Karpas-422 (cell line): ENCODE measurements around the gene TMEM143. TPM values are rescaled to one million over a fixed set of nuclear protein-coding genes. Genes with fewer than 3 reads are reported as not detected.
"Not testable (repeated sequence)": the region's sequence is repeated elsewhere in the genome, so short reads cannot be mapped to it uniquely, and the experiment has no call there.

Source experiments
- DNase-seq: peaks from one replicate; pipeline ENCODE4 v3.0.0-alpha.2; 2015
- H2AFZ ChIP-seq: fragments of 200-600 bp; sonication (generic); 2 replicates; pipeline ENCODE4 v1.6.1; 2014; ENCODE audit warnings: antibody characterized with exemption, low read length, mixed read lengths
- H3K27ac ChIP-seq: fragments of 200-600 bp; sonication (generic); 2 replicates; pipeline ENCODE4 v1.5.1; 2014; ENCODE audit warnings: mild to moderate bottlenecking, low read length, moderate library complexity
- H3K27me3 ChIP-seq: fragments of 200-600 bp; sonication (generic); 2 replicates; pipeline ENCODE4 v1.6.1; 2014; ENCODE audit warnings: low read length, mixed read lengths
- H3K36me3 ChIP-seq: fragments of 200-600 bp; sonication (generic); 2 replicates; pipeline ENCODE4 v1.6.1; 2014; ENCODE audit warnings: low read length, mixed read lengths; ENCODE audit not compliant: insufficient read depth
- H3K4me1 ChIP-seq: fragments of 200-600 bp; sonication (generic); 2 replicates; pipeline ENCODE4 v1.6.1; 2014; ENCODE audit warnings: mild to moderate bottlenecking, low read length, mixed read lengths
- H3K4me2 ChIP-seq: fragments of 200-600 bp; sonication (generic); 2 replicates; pipeline ENCODE4 v1.6.1; 2014; ENCODE audit warnings: low read length, low read depth, mild to moderate bottlenecking; ENCODE audit not compliant: poor library complexity, severe bottlenecking
- H3K4me3 ChIP-seq: fragments of 200-600 bp; sonication (generic); 2 replicates; pipeline ENCODE4 v1.5.1; 2014; ENCODE audit warnings: mild to moderate bottlenecking, antibody characterized with exemption, low read length, mixed read lengths
- H3K79me2 ChIP-seq: fragments of 200-600 bp; sonication (generic); 2 replicates; pipeline ENCODE4 v1.6.1; 2014; ENCODE audit warnings: mild to moderate bottlenecking, low read length, mixed read lengths
- H3K9ac ChIP-seq: fragments of 200-600 bp; sonication (generic); 2 replicates; pipeline ENCODE4 v1.6.0; 2014; ENCODE audit warnings: low read length
- H3K9me2 ChIP-seq: fragments of 200-600 bp; sonication (generic), shearing (Covaris generic); replicated peaks from 2 replicates; pipeline ENCODE4 v1.6.0; 2014; ENCODE audit warnings: mild to moderate bottlenecking, low read length, moderate library complexity; ENCODE audit not compliant: insufficient read depth
- H3K9me3 ChIP-seq: fragments of 300-700, 200-600 bp; sonication (generic); 2 replicates; pipeline ENCODE4 v1.6.1; 2014; ENCODE audit warnings: low read length, mixed read lengths
- H4K20me1 ChIP-seq: fragments of 200-600 bp; sonication (generic); 2 replicates; pipeline ENCODE4 v1.6.1; 2014; ENCODE audit warnings: mild to moderate bottlenecking, antibody characterized with exemption, low read length, low read depth; ENCODE audit not compliant: insufficient read depth
- total RNA-seq: library from RNA; depleted of rRNA; stranded (reverse); fragments of >200 nt; shearing (Covaris generic); gene quantifications from 2 replicates; pipeline ENCODE4 v1.2.3, GENCODE V29; 2014; ENCODE audit warnings: low replicate concordance

The TMEM143 gene
- total RNA-seq, 1 experiment from 2014 or later, result 7.8 TPM

DNA sequence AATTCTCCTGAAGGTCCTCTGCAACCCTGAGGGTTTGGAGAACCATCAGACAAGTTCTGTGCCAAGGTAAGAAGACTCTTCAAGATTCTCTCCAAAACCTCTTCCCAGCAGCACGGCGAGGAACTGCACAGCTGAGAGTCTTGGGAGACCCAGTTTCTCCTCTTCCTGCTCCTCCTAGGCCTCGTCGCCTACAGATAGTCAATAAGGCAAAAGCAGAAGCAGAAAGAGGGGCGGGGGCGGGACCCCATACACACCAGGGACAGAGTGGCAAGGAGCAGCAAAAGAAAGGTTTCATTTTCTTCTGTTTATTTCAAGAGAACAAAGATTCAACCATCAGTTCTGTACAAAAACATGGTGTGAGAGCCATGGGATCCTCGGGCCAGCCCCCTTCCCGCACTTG lies 18.5 kb upstream of the TMEM143 start:
- H3K36me3 ChIP-seq, result peaks cover 7% of the 10 kb centered on the region

DNA sequence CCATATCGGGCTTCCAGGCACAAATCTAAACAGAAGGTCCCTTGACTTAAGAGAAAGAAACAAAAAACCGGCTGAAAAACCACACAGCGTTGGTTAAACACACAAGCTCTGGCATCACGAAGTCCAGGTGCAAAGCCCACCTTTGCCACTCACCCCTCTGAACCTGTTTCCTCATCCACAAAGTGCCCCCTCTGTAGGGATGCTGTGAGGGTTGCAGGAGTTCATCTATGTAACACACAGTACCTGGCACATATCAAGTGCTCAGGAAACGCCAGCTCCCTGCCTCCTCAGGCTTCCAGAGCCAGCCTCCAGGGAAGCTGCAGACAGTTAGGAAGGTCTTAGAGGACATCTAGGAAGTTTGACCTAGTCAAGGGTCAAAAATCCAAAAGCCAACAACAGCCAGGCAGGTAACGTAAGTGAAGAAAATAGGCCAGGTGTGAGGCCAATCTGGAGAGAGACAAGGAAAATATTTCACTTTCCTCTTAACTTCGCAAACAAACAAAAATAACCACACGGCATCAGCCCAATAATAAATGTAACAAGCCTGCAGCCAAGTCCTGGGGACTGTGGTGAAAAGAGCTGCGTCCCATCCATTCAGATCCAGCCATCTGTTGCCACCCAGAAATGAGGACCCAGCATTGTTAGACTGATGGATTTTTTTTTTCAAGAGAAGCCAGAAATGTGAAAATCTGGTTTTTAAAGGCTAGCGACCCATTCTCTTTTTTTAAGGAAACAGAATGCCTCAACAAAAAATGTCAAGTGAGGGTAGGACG lies 17.6 kb upstream of the TMEM143 start:
- H3K36me3 ChIP-seq, result peaks cover 7% of the 10 kb centered on the region
- no peak overlapping the region for H2AFZ ChIP-seq
- H3K27ac ChIP-seq, result no peak overlapping the region
- no peaks in the 10 kb centered on the region for H3K27me3 ChIP-seq
- no peaks in the 10 kb centered on the region for H3K9me2 ChIP-seq
- no peaks in the 10 kb centered on the region for H4K20me1 ChIP-seq
- H3K4me2 ChIP-seq, result no peak overlapping the region
- H3K4me3 ChIP-seq, result no peak overlapping the region
- no peak for DNase-seq
- no peak overlapping the region for H3K9ac ChIP-seq
- no peaks in the 10 kb centered on the region for H3K9me3 ChIP-seq
- H3K4me1 ChIP-seq, result no peaks in the 10 kb centered on the region
- H3K79me2 ChIP-seq, result no peaks in the 10 kb centered on the region

More for the DNA sequence above, 18.5 kb upstream of the TMEM143 start:
- Histone ChIP-seq H3K27ac (no peak overlapping the region), H3K4me2 (no peak overlapping the region), H3K9ac (no peak overlapping the region), H2AFZ (no peak overlapping the region), H3K9me3 (no peaks in the 10 kb centered on the region), H3K4me1 (no peaks in the 10 kb centered on the region), H3K4me3 (no peak overlapping the region), H4K20me1 (no peaks in the 10 kb centered on the region), H3K79me2 (no peaks in the 10 kb centered on the region), H3K9me2 (no peaks in the 10 kb centered on the region), H3K27me3 (no peaks in the 10 kb centered on the region)
- DNase-seq, result no peak

DNA sequence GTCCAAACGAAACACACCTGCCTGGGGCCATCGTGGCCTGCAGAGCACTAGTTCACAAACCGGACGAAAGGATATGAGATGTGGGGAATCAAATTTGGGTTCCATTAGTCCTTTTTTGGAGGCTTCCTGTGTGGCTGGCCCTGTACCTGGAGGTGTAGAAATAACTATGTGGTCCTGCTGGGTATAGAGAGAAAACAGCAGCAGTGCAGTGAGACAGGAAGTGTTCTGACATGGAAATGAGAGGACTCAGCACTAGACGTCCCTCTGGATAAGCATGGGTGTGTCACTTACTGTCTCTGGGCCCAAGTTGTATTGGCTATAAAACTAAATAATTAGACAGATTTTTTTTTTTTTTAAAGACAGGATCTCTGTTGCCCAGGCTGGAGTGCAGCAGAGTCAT lies 15.3 kb upstream of the TMEM143 start:
- Histone ChIP-seq H3K27ac (no peak overlapping the region), H3K36me3 (no peaks in the 10 kb centered on the region; the same call in 1 of the 2 replicates), H3K4me1 (no peaks in the 10 kb centered on the region), H2AFZ (no peak overlapping the region), H3K27me3 (no peaks in the 10 kb centered on the region), H3K79me2 (no peaks in the 10 kb centered on the region), H3K4me3 (no peak overlapping the region), H3K4me2 (no peak overlapping the region), H3K9me2 (no peaks in the 10 kb centered on the region), H3K9me3 (no peaks in the 10 kb centered on the region), H3K9ac (no peak overlapping the region), H4K20me1 (no peaks in the 10 kb centered on the region)
- no peak for DNase-seq

DNA sequence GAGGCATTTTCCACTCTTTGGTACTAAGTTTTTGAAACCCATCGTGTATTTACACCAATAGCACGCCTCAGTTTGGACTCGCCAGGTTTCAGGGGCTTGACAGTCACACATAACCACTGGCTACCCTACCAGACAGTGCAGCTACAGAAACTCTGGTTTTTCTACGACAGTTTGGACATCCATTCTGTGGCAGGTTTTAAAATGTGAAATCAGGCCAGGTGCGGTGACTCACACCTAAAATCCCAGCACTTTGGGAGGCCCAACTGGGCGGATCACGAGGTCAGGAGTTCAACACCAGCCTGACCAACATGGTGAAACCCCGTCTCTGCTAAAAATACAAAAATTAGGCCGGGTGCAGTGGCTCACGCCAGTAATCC lies 14.4 kb upstream of the TMEM143 start:
- H3K27ac ChIP-seq, result no peak overlapping the region
- no peaks in the 10 kb centered on the region for H3K79me2 ChIP-seq
- no peaks in the 10 kb centered on the region for H3K9me3 ChIP-seq
- H3K4me3 ChIP-seq, result no peak overlapping the region
- no peak overlapping the region for H3K9ac ChIP-seq
- no peak overlapping the region for H3K4me2 ChIP-seq
- H4K20me1 ChIP-seq, result no peaks in the 10 kb centered on the region
- H3K4me1 ChIP-seq, result no peaks in the 10 kb centered on the region
- H3K9me2 ChIP-seq, result no peaks in the 10 kb centered on the region
- H3K36me3 ChIP-seq, result no peaks in the 10 kb centered on the region; the same call in 1 of the 2 replicates
- H2AFZ ChIP-seq, result no peak overlapping the region
- H3K27me3 ChIP-seq, result no peaks in the 10 kb centered on the region
- no peak for DNase-seq

DNA sequence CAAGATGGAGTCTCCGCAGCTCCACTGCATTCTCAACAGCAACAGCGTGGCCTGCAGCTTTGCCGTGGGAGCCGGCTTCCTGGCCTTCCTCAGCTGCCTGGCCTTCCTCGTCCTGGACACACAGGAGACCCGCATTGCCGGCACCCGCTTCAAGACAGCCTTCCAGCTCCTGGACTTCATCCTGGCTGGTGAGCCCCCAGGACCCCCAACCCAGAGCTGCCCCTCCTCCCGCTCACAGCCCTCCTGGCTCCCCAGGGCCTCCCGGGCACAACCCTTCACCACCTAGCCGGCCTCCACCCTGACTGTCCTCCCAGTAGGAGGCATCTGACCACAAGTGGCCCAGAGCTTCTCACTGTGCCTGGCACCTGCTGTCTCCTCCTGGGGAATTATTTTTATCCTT lies 9.8 kb upstream of the TMEM143 start:
- H3K27me3 ChIP-seq, result no peaks in the 10 kb centered on the region
- no peak overlapping the region for H3K4me3 ChIP-seq
- no peak overlapping the region for H3K4me2 ChIP-seq
- H2AFZ ChIP-seq, result no peak overlapping the region
- H3K9me3 ChIP-seq, result no peaks in the 10 kb centered on the region
- no peaks in the 10 kb centered on the region for H3K79me2 ChIP-seq
- no peaks in the 10 kb centered on the region for H3K9me2 ChIP-seq
- H3K9ac ChIP-seq, result no peak overlapping the region
- no peak for DNase-seq
- no peaks in the 10 kb centered on the region for H4K20me1 ChIP-seq
- no peak overlapping the region for H3K27ac ChIP-seq
- H3K36me3 ChIP-seq, result no peaks in the 10 kb centered on the region
- no peaks in the 10 kb centered on the region for H3K4me1 ChIP-seq

DNA sequence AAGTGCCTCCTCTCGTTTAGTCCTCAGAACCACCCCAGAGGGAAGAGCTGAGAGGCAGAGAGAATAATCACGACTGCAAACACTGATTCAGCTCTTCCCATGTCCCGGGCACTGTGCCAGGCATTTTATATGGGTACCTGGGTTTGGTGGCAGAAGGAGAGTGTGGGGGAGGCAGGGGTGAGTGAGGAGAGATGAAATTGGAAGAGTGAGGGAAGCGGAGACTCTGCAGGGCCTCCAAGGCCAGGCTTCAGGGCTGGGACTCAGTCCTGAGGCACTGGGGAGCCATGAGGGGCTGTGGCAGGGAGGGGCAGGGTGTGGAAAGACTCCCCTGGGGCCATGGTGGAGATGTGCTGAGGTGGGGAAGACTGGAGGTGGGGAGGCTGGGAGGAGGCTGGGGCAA lies 9.2 kb upstream of the TMEM143 start:
- H3K9me2 ChIP-seq, result no peaks in the 10 kb centered on the region
- H2AFZ ChIP-seq, result no peak overlapping the region
- H4K20me1 ChIP-seq, result no peaks in the 10 kb centered on the region
- no peak overlapping the region for H3K4me3 ChIP-seq
- no peak overlapping the region for H3K9ac ChIP-seq
- no peaks in the 10 kb centered on the region for H3K4me1 ChIP-seq
- H3K9me3 ChIP-seq, result no peaks in the 10 kb centered on the region
- H3K4me2 ChIP-seq, result no peak overlapping the region
- H3K27ac ChIP-seq, result no peak overlapping the region
- no peak for DNase-seq
- H3K79me2 ChIP-seq, result no peaks in the 10 kb centered on the region
- no peaks in the 10 kb centered on the region for H3K27me3 ChIP-seq
- H3K36me3 ChIP-seq, result no peaks in the 10 kb centered on the region

DNA sequence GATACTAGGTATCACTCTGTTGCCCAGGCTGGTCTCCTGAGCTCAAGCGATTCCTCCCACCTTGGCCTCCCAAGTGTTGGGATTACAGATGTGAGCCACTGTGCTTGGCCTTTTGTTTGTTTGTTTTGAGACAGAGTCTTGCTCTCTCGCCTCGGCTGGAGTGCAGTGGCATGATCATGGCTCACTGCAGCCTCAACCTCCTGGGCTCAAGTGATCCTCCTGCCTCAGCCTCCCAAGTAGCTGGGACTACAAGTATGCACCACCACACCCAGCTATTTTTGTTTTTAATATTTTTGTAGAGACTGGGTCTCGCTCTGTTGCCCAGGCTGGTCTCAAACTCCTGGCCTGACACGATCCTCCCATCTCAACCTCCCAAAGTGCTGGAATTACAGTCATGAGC lies 8.0 kb upstream of the TMEM143 start:
- H3K36me3 ChIP-seq, H3K27me3 ChIP-seq, H3K9ac ChIP-seq, H4K20me1 ChIP-seq, H3K4me2 ChIP-seq, H3K9me2 ChIP-seq, H3K27ac ChIP-seq, H3K9me3 ChIP-seq, H3K4me1 ChIP-seq, H3K4me3 ChIP-seq, DNase-seq, H3K79me2 ChIP-seq, H2AFZ ChIP-seq: not testable (repeated sequence)

DNA sequence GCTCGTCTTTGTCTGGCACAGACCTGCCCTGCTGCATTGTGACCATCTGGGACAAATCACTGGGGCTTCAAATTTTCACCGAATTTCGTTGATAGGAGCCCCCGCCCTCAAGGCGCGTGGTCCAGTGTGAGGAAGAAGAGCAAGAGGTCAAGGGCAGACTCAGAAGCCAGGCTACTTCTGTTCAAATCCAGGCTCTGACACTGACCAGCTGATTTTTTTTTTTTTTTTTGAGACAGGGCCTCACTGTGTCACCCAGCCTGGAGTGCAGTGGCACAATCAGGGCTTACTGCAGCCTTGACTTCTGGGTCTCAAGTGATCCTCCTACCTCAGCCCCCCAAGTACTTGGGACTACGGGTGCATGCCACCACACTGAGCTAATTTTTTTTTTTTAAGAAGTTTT lies 7.6 kb upstream of the TMEM143 start:
- Histone ChIP-seq H3K27ac (no peak overlapping the region), H3K79me2 (no peaks in the 10 kb centered on the region), H3K27me3 (no peaks in the 10 kb centered on the region), H3K9me3 (no peaks in the 10 kb centered on the region), H3K4me1 (no peaks in the 10 kb centered on the region), H3K9ac (no peak overlapping the region), H3K36me3 (no peaks in the 10 kb centered on the region), H3K4me3 (no peak overlapping the region), H3K4me2 (no peak overlapping the region), H4K20me1 (no peaks in the 10 kb centered on the region), H3K9me2 (no peaks in the 10 kb centered on the region), H2AFZ (no peak overlapping the region)
- no peak for DNase-seq
